Mesothelial cell of epicardium (in vitro differentiated cells): Measurements from ENCODE around the gene GFRA1. TPM values are rescaled to one million over a fixed set of nuclear protein-coding genes. Genes with fewer than 3 reads are reported as not detected.

ENCODE experiments used
- DNase-seq, 2 experiments: peaks; one replicate each; pipeline ENCODE4 v3.0.0; 2021; ENCODE audit warnings: low spot score in 2 of 2; ENCODE audit not compliant: unreplicated experiment in 2 of 2
- H3K27ac Mint-ChIP-seq: 2 replicates; pipeline ENCODE4 v1.8.0; 2021; ENCODE audit warnings: mixed read lengths
- H3K27me3 Mint-ChIP-seq: 2 replicates; pipeline ENCODE4 v1.8.0; 2021; ENCODE audit warnings: low read depth, mixed read lengths
- H3K36me3 Mint-ChIP-seq: 2 replicates; pipeline ENCODE4 v1.8.0; 2021; ENCODE audit warnings: mixed read lengths
- H3K4me1 Mint-ChIP-seq: 2 replicates; pipeline ENCODE4 v1.8.0; 2021; ENCODE audit warnings: mixed read lengths
- H3K4me3 Mint-ChIP-seq: 2 replicates; pipeline ENCODE4 v1.8.0; 2021; ENCODE audit warnings: mild to moderate bottlenecking, moderate library complexity, mixed read lengths
- H3K9me3 Mint-ChIP-seq: 2 replicates; pipeline ENCODE4 v1.8.0; 2021; ENCODE audit warnings: mixed read lengths
- total RNA-seq: library from RNA; stranded (reverse); gene quantifications from 3 replicates; pipeline ENCODE4 v1.2.1, GENCODE V29; 2021
- TF ChIP-seq, protein P1 (sequence below): fragments of 200-600 bp; sonication (generic); IDR thresholded peaks from one replicate; pipeline ENCODE4 v1.5.0; 2021; ENCODE audit warnings: antibody characterized with exemption; ENCODE audit not compliant: unreplicated experiment

Gene GFRA1, protein sequence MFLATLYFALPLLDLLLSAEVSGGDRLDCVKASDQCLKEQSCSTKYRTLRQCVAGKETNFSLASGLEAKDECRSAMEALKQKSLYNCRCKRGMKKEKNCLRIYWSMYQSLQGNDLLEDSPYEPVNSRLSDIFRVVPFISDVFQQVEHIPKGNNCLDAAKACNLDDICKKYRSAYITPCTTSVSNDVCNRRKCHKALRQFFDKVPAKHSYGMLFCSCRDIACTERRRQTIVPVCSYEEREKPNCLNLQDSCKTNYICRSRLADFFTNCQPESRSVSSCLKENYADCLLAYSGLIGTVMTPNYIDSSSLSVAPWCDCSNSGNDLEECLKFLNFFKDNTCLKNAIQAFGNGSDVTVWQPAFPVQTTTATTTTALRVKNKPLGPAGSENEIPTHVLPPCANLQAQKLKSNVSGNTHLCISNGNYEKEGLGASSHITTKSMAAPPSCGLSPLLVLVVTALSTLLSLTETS
- total RNA-seq, result 38.7 to 42.4 TPM (median 40.8 TPM) in 3 replicates

DNA sequence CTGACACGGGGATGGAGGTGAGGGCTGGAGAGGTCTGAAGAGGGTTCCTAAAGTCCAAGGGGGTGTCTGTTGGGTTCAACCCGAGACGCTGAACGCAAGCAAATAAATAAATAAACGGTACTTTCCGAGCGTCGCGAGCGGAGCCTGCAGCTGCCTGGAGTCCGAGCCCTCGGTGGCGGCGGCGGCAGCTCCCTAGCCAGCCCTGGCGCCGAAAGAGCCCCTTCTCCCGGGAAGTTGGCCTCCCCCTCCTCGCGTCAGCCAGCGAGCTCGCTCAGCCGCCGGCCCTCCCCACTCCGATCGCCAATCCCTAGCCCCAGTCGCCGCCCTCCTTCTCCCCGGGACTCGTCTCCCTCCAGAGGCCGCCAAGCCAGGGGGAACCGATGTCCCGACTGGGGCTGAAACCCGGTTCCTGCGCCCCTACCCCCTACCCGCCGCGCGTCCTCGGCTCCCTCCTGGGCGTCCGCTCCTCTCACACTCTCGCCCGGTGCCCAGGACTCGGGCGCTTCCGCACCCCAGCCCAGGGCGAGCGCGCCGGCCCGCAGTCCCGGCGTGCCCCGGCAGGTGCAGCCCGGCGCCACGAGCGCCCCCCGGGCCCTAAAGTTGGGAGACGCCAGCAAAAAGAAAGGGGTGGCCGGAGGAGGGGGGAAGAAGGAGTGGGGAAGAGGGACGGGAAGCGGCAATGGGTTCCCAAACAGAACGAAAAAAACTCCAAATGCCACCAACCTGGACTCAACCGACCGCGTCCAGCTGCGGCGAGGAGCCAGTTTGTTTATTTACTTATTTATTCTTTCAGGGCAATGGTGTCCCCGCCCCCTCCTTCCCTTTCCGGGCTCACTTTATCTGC, at the start of gene GFRA1:
GFRA1 (minus strand) TSS at position 767 of the 844 bp plus-strand sequence. CDS start 1,177 bp downstream, outside the sequence.
- Mint-ChIP-seq H3K27me3 (peaks cover 26% of the 10 kb centered on the region), H3K36me3 (peaks cover 2% of the 10 kb centered on the region), H3K27ac (peak within 1 kb of the TSS; percentile 89), H3K4me1 (peaks cover 20% of the 10 kb centered on the region), H3K4me3 (peak within 1 kb of the TSS; percentile 82), H3K9me3 (no peaks in the 10 kb centered on the region)
- DNase-seq, result peak in 1 of 2 experiments; percentile 65
- TF ChIP-seq, protein P1, sequence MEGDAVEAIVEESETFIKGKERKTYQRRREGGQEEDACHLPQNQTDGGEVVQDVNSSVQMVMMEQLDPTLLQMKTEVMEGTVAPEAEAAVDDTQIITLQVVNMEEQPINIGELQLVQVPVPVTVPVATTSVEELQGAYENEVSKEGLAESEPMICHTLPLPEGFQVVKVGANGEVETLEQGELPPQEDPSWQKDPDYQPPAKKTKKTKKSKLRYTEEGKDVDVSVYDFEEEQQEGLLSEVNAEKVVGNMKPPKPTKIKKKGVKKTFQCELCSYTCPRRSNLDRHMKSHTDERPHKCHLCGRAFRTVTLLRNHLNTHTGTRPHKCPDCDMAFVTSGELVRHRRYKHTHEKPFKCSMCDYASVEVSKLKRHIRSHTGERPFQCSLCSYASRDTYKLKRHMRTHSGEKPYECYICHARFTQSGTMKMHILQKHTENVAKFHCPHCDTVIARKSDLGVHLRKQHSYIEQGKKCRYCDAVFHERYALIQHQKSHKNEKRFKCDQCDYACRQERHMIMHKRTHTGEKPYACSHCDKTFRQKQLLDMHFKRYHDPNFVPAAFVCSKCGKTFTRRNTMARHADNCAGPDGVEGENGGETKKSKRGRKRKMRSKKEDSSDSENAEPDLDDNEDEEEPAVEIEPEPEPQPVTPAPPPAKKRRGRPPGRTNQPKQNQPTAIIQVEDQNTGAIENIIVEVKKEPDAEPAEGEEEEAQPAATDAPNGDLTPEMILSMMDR, result peak; percentile 29

GRCh38 chr10:116316503-116316902, 43.5 kb upstream of the GFRA1 start:
- Mint-ChIP-seq H3K9me3 (peaks cover 14% of the 10 kb centered on the region), H3K27ac (no peak overlapping the region), H3K4me3 (no peak overlapping the region), H3K27me3 (no peaks in the 10 kb centered on the region), H3K4me1 (peaks cover 9% of the 10 kb centered on the region), H3K36me3 (no peaks in the 10 kb centered on the region)
- TF ChIP-seq, protein P1, result no peak
- no peak for DNase-seq

DNA sequence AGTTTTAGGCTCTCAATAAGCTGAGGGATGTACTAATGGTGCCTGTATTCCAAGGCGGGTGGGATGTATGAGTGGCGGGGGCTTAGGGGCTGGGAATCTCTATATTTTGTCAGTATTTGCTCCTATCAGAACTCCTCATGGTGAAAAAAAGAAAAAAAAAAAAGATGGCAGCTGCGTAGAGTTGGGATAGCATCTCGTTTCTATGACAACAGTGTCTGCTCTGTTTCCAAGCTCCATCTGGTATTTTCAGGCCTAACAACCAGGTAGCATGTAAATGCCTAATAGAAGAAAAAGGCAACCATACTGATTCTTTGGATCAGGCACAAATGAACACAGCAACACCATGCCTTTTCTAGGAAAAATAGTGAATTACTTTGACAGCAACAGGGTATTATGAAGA, 39.5 kb upstream of the GFRA1 start:
- Mint-ChIP-seq H3K27ac (no peak overlapping the region), H3K9me3 (peaks cover 14% of the 10 kb centered on the region), H3K4me1 (peaks cover 17% of the 10 kb centered on the region), H3K4me3 (no peak overlapping the region), H3K36me3 (no peaks in the 10 kb centered on the region), H3K27me3 (no peaks in the 10 kb centered on the region)
- no peak for DNase-seq
- TF ChIP-seq, protein P1, result no peak

DNA sequence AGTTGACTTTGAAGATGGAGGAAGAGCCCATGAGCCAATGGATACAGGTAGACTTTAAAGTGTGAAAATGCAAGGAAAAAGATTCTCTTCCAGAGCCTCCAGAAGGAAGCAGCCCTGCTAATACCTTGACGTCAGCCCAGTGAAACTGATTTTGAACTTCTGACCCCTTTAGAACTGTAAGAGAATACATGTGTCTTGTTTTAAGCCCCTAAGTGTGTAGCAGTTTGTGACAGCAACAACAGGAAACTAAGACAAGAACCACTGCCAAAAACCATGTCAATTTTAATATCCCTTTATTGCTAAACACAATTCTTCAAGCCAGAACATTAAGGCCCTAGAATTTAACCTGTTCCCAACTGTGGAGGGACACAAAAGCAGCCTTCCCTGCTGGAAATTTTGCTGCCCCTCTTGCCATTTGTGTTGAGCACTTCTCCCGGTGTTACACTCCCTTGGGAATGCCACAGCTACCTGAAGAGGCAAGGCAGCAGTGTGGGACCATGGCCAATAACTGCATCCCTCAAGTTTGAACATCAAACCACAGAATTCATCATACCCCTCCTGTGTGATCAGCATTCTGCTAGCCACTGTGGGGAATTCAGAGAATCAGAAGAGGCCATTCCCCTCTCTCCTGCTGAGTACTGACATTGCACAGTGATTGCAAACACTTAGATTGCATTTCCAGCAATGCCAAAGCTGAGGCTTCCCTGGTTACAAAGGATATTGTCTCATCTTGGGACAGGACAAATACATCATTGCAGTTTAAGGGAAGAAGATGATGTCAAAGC, 38.9 kb upstream of the GFRA1 start:
- Mint-ChIP-seq H3K4me3 (no peak overlapping the region), H3K27ac (no peak overlapping the region), H3K4me1 (peaks cover 11% of the 10 kb centered on the region), H3K9me3 (peaks cover 14% of the 10 kb centered on the region), H3K36me3 (no peaks in the 10 kb centered on the region), H3K27me3 (no peaks in the 10 kb centered on the region)
- no peak for DNase-seq
- TF ChIP-seq, protein P1, result no peak

DNA sequence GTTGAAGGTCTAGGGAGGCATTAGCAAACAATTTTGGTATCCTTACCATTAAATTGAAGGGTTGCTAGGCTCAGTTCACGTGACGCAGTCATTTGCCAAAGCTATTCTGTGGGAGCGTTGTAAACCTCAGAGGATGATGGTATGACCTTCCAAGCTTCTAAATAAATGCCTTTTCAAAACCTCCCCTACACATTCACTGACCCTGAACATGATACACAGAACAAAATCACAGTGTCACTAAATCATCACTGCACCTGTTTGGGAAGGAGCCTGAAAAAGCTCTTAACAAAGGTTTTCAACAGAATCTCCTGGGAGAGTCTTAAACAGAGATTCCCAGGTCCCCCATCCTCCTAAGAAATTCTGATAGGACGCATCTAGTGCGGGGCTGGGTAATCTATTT, 38.0 kb upstream of the GFRA1 start:
- no peak overlapping the region for H3K4me3 Mint-ChIP-seq
- H3K4me1 Mint-ChIP-seq, result peaks cover 11% of the 10 kb centered on the region
- no peaks in the 10 kb centered on the region for H3K27me3 Mint-ChIP-seq
- H3K9me3 Mint-ChIP-seq, result peaks cover 14% of the 10 kb centered on the region
- no peak for DNase-seq
- TF ChIP-seq, protein P1, result no peak
- H3K27ac Mint-ChIP-seq, result no peak overlapping the region
- no peaks in the 10 kb centered on the region for H3K36me3 Mint-ChIP-seq
